NB4 (cell line): ENCODE data around the gene GNAI1.

Experiments used
- DNase-seq: peaks from one replicate; pipeline ENCODE4 v3.0.0; 2010; ENCODE audit warnings: low read depth
- H3K4me3 ChIP-seq: one replicate; pipeline ENCODE4 v1.5.1; 2011; ENCODE audit warnings: mild to moderate bottlenecking, low read depth, low read length, moderate library complexity
- CTCF ChIP-seq: IDR thresholded peaks from one replicate; pipeline ENCODE4 v1.5.1; 2012; ENCODE audit warnings: low read depth, low read length
- MAX ChIP-seq: IDR thresholded peaks from 2 replicates; pipeline ENCODE4 v1.6.1; 2011; ENCODE audit warnings: low read depth, low read length
- MYC ChIP-seq: IDR thresholded peaks from 2 replicates; pipeline ENCODE4 v1.6.1; 2011; ENCODE audit warnings: low read depth, low read length
- POLR2A ChIP-seq: IDR thresholded peaks from 2 replicates; pipeline ENCODE4 v1.6.1; 2011; ENCODE audit warnings: mild to moderate bottlenecking; ENCODE audit not compliant: insufficient read length; ENCODE audit errors: extremely low read depth

GNAI1 gene

GRCh38 chr7:80095545-80095944, 39.1 kb upstream of the GNAI1 start:
- H3K4me3 ChIP-seq = no peak overlapping the region
- TF ChIP-seq POLR2A (no peak), CTCF (peak; percentile 6)
- DNase-seq = no peak

GRCh38 chr7:80097756-80098155, 36.9 kb upstream of the GNAI1 start:
- TF ChIP-seq MAX = no peak
- no peak for TF ChIP-seq MYC
- TF ChIP-seq CTCF = no peak
- TF ChIP-seq POLR2A = no peak
- no peak for DNase-seq
- H3K4me3 ChIP-seq = no peak overlapping the region

- DNase-seq = no peak
- TF ChIP-seq CTCF (peak; percentile 17), MAX (no peak)
These were observed 35.8 kb upstream of the GNAI1 start for GRCh38 chr7:80098795-80099194.

GRCh38 chr7:80100254-80100653, 34.4 kb upstream of the GNAI1 start:
- TF ChIP-seq POLR2A (no peak), CTCF (no peak)
- H3K4me3 ChIP-seq = no peak overlapping the region
- no peak for DNase-seq

More at GRCh38 chr7:80098795-80099194, 35.8 kb upstream of the GNAI1 start:
- no peak overlapping the region for H3K4me3 ChIP-seq

GRCh38 chr7:80105701-80106408, 28.8 kb upstream of the GNAI1 start:
- DNase-seq = no peak
- TF ChIP-seq CTCF (no peak), MYC (no peak), MAX (no peak), POLR2A (no peak)
- H3K4me3 ChIP-seq = no peak overlapping the region

- H3K4me3 ChIP-seq = no peak overlapping the region
- DNase-seq = no peak
- TF ChIP-seq MYC (no peak), CTCF (no peak), MAX (no peak), POLR2A (no peak)
These were observed 28.0 kb upstream of the GNAI1 start for GRCh38 chr7:80106498-80107113.
